ENCODE data around the gene CIT.
"Not testable (repeated sequence)": the region's sequence is repeated elsewhere in the genome, so short reads cannot be mapped to it uniquely, and the experiment has no call there.

The CIT gene, protein sequence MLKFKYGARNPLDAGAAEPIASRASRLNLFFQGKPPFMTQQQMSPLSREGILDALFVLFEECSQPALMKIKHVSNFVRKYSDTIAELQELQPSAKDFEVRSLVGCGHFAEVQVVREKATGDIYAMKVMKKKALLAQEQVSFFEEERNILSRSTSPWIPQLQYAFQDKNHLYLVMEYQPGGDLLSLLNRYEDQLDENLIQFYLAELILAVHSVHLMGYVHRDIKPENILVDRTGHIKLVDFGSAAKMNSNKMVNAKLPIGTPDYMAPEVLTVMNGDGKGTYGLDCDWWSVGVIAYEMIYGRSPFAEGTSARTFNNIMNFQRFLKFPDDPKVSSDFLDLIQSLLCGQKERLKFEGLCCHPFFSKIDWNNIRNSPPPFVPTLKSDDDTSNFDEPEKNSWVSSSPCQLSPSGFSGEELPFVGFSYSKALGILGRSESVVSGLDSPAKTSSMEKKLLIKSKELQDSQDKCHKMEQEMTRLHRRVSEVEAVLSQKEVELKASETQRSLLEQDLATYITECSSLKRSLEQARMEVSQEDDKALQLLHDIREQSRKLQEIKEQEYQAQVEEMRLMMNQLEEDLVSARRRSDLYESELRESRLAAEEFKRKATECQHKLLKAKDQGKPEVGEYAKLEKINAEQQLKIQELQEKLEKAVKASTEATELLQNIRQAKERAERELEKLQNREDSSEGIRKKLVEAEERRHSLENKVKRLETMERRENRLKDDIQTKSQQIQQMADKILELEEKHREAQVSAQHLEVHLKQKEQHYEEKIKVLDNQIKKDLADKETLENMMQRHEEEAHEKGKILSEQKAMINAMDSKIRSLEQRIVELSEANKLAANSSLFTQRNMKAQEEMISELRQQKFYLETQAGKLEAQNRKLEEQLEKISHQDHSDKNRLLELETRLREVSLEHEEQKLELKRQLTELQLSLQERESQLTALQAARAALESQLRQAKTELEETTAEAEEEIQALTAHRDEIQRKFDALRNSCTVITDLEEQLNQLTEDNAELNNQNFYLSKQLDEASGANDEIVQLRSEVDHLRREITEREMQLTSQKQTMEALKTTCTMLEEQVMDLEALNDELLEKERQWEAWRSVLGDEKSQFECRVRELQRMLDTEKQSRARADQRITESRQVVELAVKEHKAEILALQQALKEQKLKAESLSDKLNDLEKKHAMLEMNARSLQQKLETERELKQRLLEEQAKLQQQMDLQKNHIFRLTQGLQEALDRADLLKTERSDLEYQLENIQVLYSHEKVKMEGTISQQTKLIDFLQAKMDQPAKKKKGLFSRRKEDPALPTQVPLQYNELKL (N-terminal part only)

DNA sequence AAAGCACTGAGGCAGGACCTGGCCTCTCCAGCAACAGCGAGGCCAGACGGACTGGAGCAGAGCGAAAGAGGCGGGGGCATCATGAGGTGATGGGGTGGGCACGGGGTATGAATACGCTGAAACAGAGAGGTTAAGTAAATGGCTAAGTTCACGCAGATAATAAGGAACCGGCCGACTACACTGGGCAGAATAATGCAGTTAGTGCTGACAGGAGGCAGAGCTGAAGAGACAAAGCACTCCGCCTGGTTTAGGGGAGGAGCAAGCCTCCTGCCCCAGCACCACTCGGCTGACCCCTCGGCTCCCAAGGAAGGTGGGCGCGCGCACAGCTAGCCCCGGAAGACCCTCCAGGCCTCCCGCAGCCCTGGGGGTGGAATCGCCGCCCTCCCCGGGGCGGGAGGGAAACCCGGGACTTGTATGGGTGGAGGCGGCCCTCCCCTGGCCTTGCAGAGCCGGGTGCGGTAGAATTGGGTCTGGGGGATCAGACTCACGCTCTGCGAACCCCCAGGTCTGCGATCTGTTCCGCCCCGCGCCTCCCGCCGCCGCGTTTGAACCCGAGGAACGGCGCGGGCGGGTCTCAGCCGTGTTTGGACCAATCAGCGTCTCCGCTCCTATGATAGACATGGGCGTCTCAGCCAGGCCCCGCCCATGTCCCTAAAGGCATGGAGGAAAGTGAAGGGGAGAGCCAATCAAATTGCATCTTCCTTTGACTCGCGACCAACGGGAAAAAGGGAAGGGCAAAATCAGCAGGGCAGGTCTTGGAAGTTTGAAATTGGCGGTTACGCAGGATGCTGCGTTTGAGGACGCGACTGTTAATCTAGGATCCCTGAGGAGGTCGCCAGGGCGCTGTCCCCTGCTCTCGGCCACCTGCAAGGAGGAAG, at the start of gene CIT:
Gene CIT (minus strand): TSS at position 560 of the 878 bp plus-strand sequence. CDS start 1,152 bp downstream, outside the sequence.
- DNase-seq, result peak; percentile 83

DNA sequence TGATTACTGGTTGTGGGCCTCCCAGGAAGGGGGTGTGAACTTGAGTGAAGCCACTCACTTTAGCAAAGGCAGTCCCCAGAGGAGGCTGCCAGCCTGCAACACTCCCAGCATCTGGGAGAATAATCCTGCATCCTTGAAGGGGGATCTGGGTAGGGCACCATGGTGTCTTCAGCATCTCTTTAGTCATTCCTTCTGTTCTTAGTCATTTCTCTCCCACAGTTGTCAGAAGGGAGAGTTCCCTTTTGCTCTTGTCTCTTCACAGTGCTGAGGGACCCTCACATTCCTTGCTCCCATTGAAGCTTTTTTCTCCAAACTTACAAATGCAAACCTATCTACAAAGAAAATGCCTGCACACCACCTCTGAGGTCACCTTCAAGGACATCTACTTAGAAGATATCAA, 48.1 kb upstream of the CIT start:
- DNase-seq, result no peak

DNA sequence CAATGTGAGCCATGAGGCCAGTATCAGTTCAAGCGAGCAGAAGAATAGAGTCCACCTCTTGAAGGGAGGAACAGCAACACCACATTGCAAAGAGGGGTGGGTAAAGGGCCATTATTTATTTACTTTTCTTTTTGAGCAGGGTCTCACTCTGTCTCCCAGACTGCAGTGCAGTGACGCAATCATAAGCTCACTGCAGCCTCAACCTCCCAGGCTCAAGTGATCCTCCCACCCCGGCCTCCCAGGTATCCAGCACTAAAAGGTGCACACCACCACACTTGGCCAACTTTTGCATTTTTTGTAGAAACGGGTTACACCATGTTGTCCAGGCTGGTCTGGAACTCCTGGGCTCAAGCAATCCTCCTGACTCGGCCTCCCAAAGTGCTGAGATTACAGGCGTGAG, 42.9 kb upstream of the CIT start:
- no peak for DNase-seq

DNA sequence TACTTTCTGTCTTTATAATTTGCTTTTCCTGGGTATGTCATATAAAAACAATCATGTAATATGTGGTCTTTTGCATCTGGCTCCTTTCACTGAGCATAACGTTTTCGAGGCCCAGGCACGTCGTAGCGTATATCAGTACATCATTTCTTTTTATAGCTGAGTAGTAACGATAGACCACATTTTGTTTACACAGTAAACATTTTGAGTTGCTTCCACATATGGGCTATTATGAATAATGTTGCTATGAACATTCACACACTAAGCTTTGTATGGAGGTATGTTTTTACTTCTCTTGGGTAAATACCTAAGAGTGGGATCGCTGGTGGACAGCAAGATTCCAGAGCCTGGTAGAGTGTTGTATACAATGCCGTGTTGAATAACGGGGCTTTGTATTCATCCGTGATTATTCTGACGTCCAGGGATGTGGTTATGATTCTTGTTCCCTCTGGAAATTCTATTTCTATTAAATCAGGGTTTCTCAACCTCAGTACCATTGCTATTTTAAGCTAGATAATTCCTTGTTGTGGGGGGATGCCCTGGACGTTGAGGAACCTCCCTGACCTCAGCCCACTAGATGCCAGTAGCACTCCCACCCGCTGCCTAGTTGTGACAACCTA, 38.9 kb upstream of the CIT start:
- no peak for DNase-seq

DNA sequence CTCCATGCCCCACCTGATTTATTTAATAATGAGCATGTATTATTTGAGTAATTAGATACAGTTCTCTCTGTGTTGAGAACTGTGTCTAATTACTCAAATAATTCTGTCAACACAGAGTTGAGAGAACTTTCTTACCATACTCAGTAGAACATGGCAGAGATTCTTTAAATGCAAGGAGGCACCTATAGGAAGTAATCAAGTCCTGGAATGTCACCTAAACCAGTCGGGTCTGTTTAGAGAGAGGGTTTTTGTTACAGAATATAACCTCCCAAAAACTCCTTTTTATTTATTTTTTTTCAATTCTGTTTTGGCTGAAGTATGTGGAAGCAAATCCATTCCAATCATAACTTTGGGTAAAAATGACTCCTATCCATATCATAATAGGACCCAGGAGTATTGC, 37.5 kb upstream of the CIT start:
- no peak for DNase-seq

DNA sequence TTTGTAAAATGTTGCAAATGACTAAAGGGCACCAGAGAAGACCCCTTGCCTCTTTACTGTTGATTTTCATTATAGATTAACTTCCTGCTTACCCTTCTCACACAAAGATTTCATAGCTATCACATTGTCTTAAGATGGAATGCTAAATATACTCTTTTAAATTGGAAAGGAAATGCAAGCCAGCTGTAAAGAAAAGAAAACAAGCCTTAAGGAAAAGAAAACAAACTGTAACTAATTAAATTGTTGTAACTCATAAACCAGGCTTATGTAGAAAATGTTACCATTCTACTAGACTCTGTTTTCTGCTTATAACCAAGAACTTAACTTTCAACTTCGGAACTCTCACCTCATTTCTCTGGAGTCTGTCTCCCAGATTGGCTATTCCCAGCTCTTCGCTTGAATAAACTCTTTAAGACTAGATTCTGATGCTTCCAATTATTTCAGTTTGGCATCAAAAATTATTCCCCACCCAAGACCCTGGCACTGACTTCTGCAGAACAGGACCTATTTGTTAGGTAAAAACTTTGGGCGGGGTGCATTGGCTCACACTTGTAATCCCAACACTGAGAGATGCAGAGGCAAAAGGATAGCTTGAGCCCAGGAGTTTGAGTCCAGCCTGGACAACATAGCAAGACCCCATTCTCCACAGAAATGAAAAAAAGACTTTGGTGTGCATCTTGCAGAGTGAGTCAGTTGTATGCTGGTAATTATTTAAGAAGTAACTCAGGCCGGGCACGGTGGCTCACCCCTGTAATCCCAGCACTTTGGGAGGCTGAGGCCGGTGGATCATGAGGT, 36.6 kb upstream of the CIT start:
- no peak for DNase-seq

DNA sequence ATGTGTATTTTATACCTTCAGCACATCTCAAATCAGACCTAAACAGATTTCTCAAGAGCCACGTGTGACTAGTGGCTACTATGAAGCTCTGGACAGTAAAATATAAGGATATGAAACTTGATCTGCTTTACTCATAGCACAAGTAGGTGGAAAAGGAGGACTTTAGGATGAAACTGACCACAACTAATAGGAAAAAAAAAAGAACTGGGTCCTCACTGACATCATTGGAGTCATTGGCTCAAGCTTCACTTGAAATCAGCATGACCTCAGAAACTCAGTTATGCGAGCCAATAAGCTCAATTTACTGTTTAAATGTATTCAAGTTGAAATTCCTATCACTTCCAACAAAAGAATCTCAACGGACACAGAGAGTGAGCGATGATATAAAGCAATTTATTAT, 34.1 kb upstream of the CIT start:
- DNase-seq, result no peak

DNA sequence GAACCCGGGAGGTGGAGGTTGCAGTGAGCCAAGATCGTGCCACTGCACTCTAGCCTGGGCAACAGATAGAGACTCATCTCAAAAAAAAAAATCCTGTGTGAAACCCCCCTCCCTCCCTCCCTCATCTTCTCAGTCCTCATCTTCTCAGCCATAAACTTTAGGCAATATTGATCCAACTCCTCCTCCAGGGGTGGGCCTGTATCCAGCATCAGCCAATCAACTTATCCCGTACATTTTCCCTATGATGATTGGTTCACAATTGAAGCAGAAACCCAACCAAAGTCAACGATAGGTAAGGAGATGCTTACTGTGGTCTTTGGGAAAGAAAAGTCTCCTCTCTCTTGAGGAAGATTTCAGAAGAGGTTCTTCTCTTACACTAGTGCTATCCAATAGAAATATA, 33.5 kb upstream of the CIT start:
- DNase-seq, result no peak

DNA sequence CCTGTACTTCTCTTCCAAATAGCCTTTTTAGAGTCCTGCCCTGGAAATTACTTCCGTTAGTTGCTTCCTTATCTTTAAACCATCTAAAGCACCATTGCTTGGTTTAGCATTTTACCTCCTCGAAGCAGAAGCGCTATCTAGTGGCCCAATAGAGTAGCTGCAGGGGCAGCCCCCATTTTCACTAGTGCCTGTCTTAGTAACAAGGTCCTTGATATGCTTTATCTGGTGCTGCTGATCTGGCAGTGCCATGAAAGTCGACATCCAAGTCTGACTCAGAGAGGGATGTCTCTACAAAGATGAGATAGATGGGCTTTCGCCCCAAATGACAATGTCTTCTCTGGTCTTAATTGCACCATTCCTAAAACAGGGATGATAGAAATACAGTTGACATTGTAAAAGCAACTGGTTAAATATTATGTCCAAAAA, 25.0 kb upstream of the CIT start:
- peak; percentile 73 for DNase-seq

DNA sequence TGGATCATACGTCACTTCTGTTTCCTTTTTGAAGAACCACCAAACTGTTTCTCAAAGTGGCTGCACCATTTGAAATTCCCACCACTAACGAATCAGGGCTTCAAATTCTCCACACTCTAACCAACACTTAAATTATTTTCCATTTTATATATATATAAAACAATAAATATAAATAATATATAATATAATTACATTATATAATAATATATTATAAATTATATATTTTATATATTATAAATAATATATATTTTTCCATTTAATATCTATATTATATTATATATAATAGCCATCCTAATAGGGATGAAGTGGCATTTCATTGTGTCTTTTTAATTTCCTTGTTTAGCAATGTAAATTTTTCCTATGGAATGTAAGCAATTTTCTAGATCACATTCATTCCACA, 24.6 kb upstream of the CIT start:
- DNase-seq, result no peak

DNA sequence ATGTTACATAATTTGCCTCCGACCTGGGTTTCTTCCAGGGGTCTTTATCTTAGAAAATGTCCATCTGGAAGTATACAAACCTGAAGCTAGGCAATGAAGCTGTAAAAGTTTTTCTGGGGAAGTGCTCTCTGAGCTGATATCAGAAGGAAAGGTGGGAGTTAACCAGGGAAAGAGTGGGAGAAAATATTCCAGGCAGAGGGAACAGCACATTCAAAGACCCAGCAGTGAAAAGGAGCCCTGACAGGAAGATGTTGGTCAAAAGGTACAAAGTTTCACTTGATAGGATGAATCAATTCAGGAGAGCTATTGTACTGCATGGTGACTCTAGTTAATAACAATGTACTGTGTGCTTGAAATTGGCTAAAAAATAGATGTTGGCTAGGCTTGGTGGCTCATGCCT, 17.8 kb upstream of the CIT start:
- DNase-seq, result no peak

DNA sequence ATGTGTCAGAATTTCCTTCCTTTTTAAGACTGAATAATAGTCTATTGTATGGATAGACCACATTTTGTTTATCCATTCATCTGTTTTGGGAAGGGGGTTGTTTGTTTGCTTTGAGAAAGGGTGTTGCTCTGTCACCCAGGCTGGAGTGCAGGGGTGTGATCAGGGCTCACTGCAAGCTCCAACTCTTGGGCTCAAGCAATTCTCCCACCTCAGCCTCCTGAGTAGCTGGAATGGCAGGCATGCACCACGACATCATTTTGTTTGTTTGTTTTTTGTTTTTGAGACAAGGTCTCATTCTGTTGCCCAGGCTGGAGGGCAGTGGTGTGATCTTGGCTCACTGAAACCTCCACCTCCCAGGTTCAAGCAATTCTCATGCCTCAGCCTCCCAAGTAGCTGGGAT, 15.5 kb upstream of the CIT start:
- not testable (repeated sequence) for DNase-seq

DNA sequence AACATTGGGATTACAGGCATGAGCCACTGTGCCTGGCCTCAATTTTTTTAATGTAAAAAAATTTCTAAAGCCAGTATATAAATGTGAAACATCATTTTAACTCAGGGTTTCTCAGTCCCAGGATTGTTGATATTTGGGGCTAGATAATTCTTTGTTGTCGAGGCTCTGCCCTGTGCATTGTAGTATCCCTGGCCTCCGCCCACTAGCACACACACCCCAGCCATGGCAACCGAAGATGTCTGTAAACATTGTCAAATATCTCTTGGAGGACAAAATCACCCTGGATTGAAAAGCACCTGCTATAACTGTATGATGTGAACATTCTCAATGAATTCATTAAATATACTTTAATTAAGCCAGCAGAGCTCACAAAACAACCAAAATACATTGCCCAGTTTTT, 8.4 kb upstream of the CIT start:
- no peak for DNase-seq

DNA sequence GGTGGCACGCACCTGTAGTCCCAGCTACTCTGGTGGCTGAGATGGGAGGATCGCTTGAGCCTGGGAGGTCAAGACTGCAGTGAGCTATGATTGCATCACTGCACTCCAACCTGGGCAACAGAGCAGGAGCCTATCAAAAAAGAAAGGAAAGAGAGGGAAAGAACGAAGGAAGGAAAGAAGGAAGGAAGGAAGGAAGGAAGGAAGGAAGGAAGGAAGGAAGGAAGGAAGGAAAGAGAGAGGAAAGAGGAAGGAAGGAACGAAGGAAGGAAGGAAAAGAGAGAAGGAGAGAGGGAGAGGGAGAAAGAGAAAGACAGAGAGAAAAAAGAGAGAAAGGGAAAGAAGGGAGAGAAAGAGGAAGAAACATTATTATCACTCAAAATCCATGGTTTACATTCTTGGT, 6.7 kb upstream of the CIT start:
- not testable (repeated sequence) for DNase-seq

DNA sequence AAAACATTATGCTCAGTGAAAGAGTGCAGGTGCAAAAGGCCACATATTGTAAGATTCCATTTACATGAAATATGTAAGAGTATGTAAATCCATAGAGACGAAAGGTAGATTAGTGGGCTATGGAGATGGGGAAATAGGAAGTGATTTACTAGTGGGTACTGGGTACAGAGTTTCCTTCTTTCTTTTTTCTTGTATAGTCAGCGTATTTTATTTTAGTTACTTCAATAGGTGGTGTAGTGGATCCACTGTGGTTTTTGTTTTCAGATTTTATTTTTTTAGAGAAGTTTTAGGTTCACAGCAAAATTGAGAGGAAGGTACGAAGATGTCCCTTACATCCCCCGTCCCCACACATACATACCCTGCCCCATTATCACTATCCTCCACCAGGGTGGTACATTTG, 6.1 kb upstream of the CIT start:
- DNase-seq, result no peak

DNA sequence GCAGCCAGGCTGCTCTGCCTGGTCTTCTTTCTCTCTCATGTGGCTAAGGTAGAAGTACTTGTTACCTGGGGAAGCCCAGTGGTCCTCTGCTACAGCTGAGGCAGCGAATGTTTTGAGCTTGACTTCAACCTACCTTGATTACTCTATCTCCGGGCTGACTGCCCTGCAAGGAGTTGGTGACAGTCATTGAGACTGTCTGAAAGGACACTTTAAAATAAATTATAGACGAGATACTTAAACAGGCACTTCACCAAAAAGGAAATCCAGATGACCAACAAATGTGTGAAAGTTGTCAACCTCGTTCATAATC, 474 bp upstream of the CIT start:
- DNase-seq, result no peak

DNA sequence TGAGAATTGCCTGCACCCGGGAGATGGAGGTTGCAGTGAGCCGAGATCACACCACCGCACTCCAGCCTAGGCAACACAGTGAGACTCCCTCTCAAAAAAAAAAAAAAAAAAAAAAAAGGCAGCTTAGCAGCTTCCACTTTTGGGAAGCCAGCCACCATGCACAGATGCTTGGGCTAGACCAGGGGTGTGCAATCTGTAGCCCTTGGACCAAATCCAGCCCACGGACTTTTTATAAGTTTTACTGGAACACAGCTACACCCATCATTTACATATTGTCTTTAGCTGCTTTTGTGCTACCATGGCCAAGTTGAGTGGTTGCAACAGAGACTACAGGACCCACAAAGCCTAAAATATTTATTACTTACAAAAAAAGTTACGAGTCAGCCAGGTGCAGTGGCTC, 6.7 kb downstream of the CIT start:
- DNase-seq, result no peak

DNA sequence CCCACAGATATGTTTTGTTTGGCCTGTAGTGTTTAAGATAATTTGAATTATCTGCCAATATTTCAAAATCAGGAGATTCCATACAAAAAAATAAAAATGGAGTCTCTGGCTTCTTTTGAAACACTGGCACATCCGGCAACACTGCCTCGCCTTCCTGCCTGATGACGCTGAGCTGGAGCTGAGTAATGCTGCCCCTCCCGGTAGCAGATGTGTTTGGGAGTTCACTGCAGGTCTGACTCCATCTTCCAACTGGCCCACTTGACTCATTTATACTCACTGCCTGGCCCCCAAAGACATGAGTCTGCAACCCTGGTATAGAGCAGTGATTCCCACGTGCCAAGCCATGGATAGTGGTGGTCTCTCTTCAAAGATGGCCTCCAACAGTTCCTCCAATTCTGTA, 7.4 kb downstream of the CIT start:
- DNase-seq, result no peak

DNA sequence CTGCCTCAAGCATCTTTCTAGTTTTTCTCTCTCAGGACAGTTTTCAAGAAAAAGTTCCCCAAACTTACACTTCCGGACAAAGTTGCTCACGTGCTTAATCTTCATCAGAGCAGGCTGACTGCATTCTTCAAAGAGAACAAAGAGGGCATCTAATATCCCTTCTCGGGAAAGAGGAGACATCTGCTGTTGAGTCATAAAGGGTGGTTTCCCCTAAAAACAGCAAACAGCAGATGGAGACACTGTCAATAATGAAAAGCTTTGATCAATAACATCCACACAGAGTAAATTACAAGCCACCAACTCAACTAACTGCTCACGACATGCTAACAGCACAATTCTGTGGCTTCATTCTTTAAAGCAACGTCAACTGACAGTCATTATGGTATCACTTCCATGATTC, 8.1 kb downstream of the CIT start:
- DNase-seq, result no peak

DNA sequence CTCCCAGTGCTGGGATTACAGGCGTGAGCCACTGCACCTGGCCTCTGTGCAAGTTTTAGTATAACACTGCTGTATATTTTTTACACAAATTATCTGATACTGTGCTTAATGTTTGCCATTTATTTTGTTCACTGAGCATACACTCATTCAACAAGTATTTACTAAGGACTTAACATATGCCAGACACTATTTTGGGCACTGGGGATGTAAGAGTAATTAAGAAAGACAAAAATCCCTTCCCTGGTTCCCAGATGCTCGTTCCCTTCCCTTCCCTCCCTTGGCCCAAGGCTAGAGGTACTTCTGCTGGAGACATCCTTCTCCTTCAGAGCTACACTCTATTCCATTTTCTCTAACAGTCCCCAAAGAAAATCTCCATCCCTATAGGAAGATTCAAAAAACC, 12.5 kb downstream of the CIT start:
- DNase-seq, result no peak

DNA sequence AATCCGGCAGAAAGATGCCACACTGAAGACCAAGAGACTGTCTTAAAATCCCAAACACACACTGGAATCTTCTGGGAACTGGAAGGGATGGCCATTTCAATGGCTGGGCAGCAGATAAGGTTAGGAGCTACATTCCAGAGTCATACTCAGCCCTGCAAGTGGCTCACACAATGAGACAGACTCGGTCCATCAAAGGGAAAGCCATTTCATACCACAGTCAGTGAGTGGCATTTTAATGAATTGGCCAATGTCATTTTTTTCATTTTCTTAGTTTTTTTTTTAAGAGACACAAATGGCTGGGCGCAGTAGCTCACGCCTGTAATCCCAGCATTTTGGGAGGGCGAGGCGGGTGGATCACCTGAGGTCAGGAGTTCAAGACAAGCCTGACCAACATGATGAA, 17.9 kb downstream of the CIT start:
- DNase-seq, result no peak

Measured in NCI-H2081 treated with DMSO at 0.1 percent for 48 hours (cell line).